NCI-H128 (cell line): ENCODE measurements around the gene HSFX2.
"Not testable (repeated sequence)": the region's sequence is repeated elsewhere in the genome, so short reads cannot be mapped to it uniquely, and the experiment has no call there.

Experiments
- DNase-seq: peaks from one replicate; lab custom pipeline; 2025; ENCODE audit not compliant: unreplicated experiment; lab: John Stamatoyannopoulos, UW

Gene HSFX2

DNA sequence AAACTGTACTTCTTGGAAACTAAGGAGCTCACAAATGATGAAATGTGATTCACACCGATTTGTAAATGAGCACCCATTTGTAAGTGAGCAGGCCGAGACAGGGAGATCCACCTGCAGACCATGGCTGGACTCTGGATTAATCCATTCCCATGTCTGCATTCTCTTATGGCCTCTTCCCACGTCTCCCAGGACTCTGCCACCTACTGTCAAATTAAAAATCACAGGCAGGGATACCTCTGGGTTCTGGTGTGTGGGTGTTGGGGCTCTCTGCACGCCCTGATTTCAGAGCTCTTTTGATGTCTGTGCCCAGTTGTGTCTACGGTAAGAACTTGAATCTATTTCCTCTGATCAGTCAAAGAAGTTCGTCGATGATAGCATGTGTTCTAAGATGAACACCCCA, 4.1 kb downstream of the HSFX2 start:
- not testable (repeated sequence) for DNase-seq

DNA sequence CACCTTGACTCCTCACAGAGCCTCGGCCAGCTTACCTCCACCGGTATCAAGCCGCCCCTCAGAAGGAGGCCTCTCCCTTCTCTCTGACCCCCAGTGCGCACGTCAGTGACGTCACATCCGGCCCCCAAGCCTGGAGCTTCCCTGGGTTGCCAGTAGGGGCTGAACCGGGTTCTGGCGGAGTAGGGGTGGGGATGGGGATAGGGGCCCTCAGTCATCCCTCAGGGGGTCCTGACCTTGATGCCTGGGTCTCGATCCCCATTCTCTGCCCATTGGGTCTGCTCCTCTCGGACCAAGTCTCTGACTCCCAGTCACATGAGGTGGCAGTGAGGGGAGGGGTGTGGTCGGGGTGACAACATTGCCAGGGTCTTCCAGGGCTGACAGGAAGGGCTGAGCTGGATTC, 7.8 kb downstream of the HSFX2 start, which contains the start of gene MAGEA9B:
MAGEA9B (minus strand) TSS at position 101 of the 400 bp plus-strand sequence. CDS start 4,280 bp downstream, outside the sequence.
- not testable (repeated sequence) for DNase-seq

DNA sequence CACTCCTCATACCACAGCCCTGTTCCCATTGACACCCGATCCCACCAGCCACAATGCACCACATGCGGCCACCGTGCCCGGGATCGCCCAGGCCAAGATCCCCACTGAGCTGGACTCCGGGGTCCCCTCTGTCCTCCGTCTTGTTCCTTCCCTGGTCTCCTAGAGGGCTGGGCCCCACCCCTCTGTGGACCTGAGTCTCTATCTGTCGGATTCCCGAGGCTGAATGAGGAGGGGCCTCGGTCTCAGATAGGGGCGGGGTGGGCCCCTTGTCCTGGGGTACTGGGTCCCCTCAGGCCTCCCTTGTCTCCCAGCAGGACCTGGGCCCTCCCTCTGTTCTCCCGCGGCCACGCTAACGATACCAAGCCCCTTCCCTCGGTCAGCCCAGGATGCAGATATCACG, 9.5 kb downstream of the HSFX2 start:
- DNase-seq = not testable (repeated sequence)

DNA sequence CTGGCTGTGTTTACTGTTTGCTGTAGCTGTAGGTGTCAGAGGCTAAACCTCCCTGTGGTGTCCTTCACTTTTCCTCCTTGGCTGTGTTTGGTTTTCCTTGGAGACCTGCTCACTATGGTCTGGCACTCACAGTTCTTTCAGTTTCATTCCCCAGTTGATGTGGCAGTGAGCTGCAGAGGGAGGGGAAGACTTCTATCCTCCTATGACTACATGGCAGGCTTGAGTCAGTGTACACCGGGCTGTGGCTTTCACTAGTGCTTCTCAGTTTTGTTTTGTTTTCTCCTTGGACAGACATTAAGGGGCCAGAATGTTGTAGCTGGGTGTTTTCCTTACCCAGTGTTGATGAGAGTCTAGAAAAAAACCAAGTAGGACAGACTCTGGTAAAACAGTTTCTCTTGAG, 21.7 kb downstream of the HSFX2 start:
- not testable (repeated sequence) for DNase-seq

DNA sequence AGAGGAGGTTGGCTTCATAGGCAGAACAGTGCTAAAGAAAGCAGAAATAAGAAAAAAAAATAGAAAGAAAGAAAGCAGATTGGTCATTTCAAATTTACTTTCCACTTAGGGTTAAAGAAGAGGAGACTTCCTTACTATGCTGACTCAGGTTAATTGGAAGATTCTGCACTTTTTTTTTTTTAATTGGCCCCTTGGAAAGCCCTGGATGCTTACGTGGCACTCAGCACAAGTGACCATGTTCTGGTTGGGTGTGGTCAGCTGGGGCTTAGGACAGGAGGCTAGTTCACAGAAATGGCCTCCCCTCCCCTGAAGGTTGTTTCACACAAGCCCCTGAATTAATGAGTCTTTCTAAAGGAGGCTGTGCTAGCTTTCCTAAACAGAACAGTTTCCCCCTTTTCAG, 22.4 kb downstream of the HSFX2 start:
- no peak for DNase-seq

DNA sequence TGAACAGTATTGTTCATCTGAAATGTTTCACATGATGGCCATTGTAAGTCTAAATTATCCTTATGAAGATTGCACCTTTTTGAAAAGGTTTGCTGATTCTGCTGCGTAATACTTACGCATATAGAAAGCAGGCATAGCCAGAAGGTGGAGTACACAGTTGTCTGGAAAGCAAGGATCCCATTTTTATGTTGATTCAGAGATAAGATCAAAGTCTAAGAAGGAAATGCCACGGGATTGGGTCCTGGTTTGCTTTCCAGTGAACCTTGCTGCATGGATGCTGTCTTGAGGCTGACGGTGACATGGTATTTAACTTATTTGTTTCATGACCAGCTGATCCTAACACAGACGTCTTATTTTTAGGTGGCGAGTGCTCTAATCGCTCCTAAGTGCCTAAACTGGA, 23.3 kb downstream of the HSFX2 start:
- no peak for DNase-seq

DNA sequence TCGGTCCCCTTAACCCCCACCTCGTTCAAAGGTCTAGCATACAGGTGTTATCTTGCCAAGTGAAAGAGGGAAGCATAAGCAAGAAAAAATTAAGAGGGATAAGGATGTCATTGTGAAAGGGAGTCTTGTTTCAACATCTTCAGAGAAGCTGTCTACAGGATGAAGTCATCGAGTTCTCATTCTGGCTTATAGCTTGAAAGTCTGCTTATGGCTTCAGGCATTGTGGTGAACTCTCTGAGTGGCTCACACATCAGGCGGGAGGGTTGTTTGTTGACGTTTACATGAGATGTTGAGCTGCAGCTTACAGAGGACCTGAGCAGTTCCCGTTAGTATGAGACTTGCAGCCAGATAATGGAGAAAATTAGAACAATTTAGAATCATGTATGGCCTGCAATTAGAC, 24.4 kb downstream of the HSFX2 start:
- no peak for DNase-seq

DNA sequence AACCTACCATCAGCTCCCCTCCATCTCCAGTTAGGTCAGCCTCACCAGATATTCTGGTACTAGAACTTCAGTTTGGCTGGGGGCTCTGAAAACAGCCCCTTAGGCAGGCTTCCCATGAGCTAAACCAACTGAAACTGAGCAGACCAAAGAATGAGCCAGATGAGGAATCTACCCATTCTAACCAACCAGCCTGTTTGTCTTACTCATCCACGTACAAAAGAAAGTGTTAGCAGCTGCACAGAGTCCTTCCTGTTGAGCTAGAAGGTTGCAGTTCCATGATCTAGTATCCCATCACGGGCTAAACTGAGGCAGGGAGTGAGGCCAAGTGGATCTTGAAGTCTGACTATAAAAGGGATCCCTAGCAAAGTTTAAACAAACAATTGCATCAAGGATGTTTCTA, 25.3 kb downstream of the HSFX2 start:
- no peak for DNase-seq

DNA sequence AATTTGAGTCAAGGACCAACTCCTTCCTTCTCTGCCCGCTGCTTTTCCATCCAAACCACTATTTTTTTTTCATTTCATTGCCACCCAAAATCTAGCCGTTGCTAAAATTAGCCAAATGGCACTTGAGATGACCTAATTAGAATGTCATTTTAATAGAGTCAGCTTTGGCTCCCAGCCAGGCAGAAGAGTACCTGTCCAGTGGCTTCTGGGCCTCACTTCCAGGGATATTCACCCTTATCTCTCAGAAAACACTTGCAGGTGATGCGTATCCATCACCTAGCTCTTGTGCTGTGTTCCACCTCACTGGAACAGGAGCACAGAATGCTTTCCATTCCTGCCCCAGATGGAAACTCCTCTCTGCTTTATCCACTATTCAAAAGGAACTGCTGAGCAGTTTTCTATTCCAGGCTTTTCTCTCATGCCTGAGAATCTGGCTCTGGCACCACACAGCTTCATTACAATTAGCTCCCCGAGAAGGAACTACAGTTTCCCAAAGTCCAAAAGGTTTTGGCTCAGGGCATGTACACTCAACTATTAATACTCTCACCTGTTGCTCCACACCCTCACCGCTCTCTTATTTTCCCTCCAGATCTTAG, 26.3 kb downstream of the HSFX2 start:
- DNase-seq = no peak

DNA sequence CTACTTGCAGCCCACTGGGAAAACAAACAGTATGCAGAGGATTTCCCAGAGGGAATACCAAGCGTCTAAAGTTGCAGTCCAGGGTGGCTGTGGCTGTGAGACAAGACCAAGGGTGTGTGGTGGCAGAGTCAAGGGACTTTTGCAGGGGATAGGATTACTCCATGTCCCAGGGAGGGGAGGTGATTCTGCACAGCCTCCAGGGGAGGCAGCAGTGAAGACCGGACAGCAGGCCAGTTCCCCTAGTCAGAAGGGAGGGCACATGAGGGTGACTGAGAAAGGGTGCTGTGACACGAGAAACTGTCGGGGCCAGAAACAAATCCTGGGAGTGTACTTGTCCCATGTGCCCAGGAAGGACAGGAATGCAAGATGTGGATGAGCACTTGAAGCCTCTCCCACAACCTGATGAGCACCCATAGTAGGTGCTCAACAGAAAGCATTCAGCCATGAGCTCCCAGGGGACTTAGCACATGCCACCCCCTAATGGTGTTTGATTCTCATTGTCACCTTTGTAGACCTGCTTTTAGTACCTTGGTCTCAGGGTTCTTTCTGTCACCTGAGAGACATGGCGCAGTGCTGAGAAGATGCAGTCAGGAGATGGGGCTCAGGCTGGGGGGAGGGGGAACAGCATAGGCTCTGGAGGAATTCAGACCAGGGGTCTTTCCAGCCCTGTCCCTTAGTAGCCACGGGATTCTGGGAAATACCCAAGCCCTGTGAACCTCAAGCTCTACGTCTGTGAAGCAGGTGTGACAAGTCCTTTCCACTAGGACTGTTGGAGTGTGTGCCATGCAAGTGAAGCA, 27.3 kb downstream of the HSFX2 start:
- DNase-seq = no peak

DNA sequence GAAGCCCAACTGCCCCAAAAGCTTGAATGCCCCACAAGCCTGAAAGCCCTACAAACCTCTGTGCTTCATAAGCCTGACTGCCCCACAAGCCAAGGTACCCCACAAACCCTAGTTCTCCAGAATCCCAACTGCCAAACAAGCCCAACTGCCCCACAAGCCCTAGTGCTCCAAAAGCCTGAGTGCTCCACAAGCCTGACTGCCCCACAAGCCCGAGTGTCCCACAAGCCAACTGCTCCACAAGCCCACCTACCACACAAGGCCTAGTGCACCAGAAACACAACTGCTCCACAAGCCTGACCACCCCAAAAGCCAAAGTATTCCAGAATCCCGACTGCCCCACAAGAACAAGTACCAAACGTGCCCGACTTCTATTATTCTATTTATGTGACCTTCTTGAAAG, 31.8 kb downstream of the HSFX2 start:
- DNase-seq = no peak

DNA sequence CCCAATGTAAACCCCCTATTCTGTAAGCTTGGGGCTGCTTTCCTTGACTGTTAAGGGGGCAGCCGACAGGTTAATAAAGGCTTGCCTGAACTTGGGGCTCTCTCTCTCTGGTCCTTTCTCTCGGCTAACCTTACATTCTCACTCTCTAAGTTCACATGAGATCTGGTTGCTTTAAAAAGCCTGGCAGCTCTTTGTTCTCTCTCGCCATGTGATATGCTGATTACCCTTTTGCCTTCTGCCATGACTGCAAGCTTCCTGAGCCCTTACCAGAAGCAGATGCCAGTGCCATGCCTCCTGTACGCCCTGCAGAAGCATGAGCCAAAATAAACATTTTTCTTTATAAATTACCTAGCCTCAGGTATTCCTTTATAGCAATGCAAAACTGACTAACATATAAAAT, 39.9 kb downstream of the HSFX2 start:
- DNase-seq = not testable (repeated sequence)

DNA sequence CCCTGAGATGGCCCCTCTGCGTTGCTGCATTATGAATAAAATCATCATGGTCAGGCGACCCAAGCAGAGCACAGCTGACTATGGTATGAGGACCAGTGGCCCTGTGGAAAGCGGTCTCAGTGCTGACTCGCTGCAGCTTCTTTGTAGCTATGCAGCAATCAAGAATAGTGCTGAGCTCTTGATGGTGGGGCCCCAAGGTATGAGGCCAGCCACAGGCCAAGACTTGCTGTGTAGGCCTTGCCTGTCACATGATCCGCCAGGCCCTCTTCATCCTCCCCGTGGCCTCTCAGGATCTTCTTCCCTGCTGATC, 43.2 kb downstream of the HSFX2 start:
- DNase-seq = not testable (repeated sequence)

DNA sequence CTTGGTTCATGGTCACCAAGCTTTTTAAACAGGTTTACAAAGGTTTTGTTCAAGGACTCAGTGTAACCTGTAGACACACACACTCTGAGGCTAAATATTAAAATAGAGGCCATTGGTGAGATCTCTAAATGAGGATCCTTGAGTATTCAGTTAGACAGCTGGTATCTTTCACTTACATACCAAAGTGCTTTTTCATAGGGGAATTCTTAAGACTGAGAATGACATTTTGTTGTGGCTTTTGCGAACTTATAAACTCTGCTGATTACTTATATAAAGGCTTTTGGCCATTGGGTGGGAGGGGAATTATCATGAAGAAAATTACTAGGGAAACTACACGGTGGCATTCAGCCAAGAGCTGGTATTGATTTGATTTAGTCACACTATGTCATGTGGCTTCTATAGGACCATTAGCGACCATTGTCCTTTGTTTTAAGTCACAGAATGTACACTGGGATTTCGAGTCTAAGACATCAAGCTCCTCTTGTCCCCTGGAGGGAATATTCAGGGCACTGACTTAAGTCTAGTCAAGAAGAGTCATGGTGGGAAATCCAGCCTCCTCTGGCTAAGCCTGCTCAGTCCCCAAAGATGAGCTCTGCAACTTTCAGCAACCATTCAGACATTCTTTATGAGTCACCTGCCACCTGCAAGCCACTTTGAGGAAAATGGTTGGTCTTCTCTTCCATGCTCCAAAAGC, 43.7 kb downstream of the HSFX2 start:
- DNase-seq = not testable (repeated sequence)

DNA sequence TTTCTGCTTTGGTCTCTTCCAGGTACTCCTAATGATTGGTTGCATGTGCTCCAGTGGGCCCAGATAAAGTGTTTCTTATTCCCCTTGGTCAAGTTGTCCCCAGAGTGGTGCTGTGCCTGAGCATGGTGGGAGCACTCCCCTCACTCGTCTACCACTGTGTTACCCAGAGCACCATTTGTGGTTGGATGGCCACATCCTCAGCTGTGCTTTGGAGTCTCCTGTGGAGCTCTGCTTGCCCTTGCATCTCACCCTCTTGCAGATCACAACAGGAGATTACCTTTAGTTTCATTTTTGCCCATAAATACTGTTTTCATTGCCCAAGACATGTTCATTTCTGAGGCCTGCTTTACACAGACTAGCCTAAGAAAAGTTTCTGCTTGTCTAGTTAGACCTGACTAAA, 44.7 kb downstream of the HSFX2 start:
- not testable (repeated sequence) for DNase-seq

DNA sequence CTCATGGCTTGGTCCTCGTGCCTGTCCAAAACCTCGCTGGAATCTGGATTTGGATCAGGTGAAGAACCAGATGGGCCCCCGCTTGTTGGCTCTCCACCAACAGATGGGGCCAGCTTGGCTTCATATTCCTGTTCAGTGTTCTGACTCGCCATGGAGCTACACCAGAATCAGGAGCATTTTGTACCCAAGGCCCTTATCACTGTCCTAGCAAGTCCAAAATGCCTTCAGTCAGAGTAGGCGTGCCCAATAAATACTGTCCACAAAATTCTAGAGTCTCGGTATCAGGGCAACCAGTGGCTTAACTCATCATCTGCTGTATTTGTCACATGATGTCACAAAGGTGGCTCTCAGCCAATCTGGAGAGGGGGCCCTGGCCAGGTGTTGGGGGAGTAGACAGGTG, 45.4 kb downstream of the HSFX2 start, which contains the start of gene HSFX3:
HSFX3 (minus strand) TSS at position 224 of the 400 bp plus-strand sequence; CDS start at position 152, 72 bp downstream.
- not testable (repeated sequence) for DNase-seq

DNA sequence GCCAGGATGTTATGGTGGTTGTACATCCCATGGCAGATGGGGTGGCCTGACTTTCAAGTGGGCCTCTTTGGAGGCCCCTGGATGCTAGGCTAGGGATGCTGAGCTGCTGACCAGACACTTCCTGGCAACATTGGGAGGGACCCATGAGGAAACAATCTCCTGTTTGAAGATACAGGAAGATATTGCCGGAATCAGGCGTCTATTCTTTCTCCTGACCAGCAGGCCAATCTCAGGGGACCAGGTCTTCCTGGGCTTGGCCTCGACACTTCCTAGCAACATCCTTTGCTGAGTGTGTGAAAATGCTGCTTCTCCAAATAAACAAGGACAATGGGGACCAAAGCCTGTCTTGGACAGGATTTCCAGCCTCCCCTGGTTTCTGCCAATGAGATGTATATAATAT, 47.3 kb downstream of the HSFX2 start:
- DNase-seq = not testable (repeated sequence)

DNA sequence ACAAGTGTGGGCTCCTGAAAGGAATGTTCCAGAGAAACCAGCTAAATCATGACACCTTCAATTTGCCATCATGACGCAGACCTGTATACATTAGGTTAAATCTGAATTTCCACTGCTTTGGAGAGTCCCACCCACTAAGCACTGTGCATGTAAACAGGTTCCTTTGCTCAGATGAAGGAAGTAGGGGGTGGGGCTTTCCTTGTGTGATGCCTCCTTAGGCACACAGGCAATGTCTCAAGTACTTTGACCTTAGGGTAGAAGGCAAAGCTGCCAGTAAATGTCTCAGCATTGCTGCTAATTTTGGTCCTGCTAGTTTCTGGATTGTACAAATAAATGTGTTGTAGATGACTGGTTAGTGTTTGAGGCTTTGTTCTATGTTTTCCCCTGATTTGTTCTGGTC, 48.2 kb downstream of the HSFX2 start:
- DNase-seq = not testable (repeated sequence)

DNA sequence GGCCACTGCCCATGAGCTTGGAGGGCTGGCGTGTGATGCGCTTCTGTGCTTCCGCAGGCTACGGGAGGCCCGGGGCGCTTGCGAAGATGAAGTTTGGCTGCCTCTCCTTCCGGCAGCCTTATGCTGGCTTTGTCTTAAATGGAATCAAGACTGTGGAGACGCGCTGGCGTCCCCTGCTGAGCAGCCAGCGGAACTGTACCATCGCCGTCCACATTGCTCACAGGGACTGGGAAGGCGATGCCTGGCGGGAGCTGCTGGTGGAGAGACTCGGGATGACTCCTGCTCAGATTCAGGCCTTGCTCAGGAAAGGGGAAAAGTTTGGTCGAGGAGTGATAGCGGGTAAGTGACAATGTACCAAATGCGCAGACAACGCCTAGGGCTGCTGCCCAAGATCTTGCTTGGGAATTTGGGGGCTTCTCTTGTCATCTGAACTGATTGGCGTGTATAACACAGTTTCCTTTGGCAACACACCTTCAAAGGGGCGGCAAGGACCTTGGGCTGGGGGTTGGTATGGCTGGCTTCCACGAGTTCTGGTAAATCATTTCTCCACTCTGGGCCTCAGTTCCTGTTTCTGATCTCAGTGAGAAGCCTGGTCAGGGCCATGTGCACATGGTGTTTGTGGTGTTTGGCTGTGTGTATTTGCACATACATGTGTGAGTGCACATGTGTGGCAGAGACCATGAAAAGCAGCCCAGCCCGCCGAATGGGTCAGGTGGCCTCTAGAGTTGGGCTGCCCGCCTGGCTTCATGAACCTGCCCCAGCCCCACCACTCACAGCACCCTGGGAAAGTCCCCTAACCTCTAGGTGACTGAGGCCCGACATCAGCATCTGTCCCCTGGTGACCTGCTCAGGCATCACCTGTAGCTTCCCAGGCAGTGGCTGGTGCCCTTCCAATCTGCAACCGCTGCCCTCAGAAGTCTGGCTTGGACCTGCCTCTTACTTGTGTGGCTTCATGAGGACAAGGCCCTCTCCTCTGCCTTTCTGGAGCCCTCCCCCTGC, 49.3 kb downstream of the HSFX2 start:
- DNase-seq = not testable (repeated sequence)
